Fibroblast of skin of right biceps (primary cell): Measurements from ENCODE around the gene SYMPK.
"Not testable (repeated sequence)": the region's sequence is repeated elsewhere in the genome, so short reads cannot be mapped to it uniquely, and the experiment has no call there.

Experiments used
- DNase-seq: peaks from one replicate; pipeline ENCODE4 v3.0.0-alpha.2; 2013

Gene SYMPK

GRCh38 chr19:45801603-45802175 is 61.3 kb downstream of the SYMPK start:
- DNase-seq, result no peak

- peak; percentile 72 for DNase-seq
These were observed 62.8 kb downstream of the SYMPK start for GRCh38 chr19:45800070-45800553.

GRCh38 chr19:45799541-45799940 is 63.4 kb downstream of the SYMPK start:
- not testable (repeated sequence) for DNase-seq

- DNase-seq, result peak; percentile 89
These were observed 63.9 kb downstream of the SYMPK start for GRCh38 chr19:45798995-45799517.

GRCh38 chr19:45794627-45795026 is 68.3 kb downstream of the SYMPK start:
- DNase-seq, result no peak

- DNase-seq, result no peak
These were observed 69.1 kb downstream of the SYMPK start for GRCh38 chr19:45793876-45794275.

- no peak for DNase-seq
These were observed 69.8 kb downstream of the SYMPK start for GRCh38 chr19:45793178-45793564.

- peak; percentile 98 for DNase-seq
These were observed 70.3 kb downstream of the SYMPK start, which contains the start of gene DMWD for GRCh38 chr19:45792470-45793177. Gene DMWD (minus strand): TSS chr19:45792845. CDS start chr19:45792756, 89 bp downstream.

- DNase-seq, result no peak
These were observed 71.0 kb downstream of the SYMPK start for GRCh38 chr19:45791744-45792469.

- DNase-seq, result no peak
These were observed 72.0 kb downstream of the SYMPK start for GRCh38 chr19:45790942-45791341.

- DNase-seq, result no peak
These were observed 73.7 kb downstream of the SYMPK start for GRCh38 chr19:45789035-45789786.

GRCh38 chr19:45786533-45786894 is 76.4 kb downstream of the SYMPK start:
- DNase-seq, result no peak

GRCh38 chr19:45785781-45786532 is 77.0 kb downstream of the SYMPK start:
- DNase-seq, result no peak

- DNase-seq, result no peak
These were observed 77.8 kb downstream of the SYMPK start for GRCh38 chr19:45785097-45785496.

- no peak for DNase-seq
These were observed 78.9 kb downstream of the SYMPK start for GRCh38 chr19:45784096-45784495.

GRCh38 chr19:45782820-45783785 is 79.8 kb downstream of the SYMPK start:
- peak; percentile 59 for DNase-seq

GRCh38 chr19:45782162-45782691 is 80.7 kb downstream of the SYMPK start, which contains the start of gene DMPK:
Gene DMPK (minus strand): TSS chr19:45782490. CDS start chr19:45782352, 138 bp downstream.
- DNase-seq, result no peak

GRCh38 chr19:45781214-45782161 is 81.5 kb downstream of the SYMPK start:
- DNase-seq, result no peak
